A549 treated with RU486 at 1 μM for 4 hours (cell line): Measurements from ENCODE around the gene STARD3NL. TPM values are rescaled to one million over a fixed set of nuclear protein-coding genes. Genes with fewer than 3 reads are reported as not detected.

Source experiments
- total RNA-seq: library from RNA; stranded (reverse); fragments of 200-300 nt; extraction: Qiagen RNA extraction; gene quantifications from 5 replicates; pipeline ENCODE4 v1.2.3, GENCODE V29; 2022; ENCODE audit warnings: low read depth

The STARD3NL gene, protein sequence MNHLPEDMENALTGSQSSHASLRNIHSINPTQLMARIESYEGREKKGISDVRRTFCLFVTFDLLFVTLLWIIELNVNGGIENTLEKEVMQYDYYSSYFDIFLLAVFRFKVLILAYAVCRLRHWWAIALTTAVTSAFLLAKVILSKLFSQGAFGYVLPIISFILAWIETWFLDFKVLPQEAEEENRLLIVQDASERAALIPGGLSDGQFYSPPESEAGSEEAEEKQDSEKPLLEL
- total RNA-seq = 49.6 to 67.7 TPM (median 56.9 TPM) in 5 replicates

DNA sequence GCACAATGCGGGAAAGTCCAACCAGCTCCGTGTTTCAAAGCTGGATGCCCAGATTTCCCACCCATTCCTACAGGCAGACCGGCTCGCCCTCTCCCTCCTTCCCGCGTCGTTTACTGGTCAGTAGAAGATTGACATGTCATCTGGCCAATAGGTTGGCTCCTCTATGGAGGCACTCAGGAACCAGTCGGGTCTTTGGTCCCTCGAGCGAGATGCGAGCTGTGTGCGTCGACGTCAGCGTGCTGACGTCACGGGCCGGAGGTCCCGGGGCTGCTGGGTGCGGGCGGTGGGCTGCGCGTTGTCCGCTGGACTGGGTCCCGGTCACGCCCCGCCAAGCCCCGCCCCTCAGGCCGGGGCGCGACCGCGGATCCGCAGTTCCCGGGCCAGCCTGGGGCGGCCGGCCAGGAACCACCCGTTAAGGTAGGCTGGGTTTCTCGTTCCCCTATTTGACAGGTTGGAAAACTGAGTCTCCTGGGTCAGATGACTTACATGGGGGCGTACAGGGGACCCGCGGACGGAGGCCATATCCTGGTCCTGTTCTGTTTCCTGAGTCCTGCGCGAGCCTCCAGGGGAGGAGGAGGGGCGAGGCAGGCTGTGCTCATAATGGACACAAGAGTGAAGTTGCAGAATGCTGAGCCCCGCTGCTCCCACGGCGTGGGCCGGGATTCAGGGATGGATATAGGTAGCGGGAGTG is at the start of gene STARD3NL:
STARD3NL (plus strand) TSS at position 242 of the 691 bp plus-strand sequence. CDS start 29,260 bp downstream, outside the sequence.

DNA sequence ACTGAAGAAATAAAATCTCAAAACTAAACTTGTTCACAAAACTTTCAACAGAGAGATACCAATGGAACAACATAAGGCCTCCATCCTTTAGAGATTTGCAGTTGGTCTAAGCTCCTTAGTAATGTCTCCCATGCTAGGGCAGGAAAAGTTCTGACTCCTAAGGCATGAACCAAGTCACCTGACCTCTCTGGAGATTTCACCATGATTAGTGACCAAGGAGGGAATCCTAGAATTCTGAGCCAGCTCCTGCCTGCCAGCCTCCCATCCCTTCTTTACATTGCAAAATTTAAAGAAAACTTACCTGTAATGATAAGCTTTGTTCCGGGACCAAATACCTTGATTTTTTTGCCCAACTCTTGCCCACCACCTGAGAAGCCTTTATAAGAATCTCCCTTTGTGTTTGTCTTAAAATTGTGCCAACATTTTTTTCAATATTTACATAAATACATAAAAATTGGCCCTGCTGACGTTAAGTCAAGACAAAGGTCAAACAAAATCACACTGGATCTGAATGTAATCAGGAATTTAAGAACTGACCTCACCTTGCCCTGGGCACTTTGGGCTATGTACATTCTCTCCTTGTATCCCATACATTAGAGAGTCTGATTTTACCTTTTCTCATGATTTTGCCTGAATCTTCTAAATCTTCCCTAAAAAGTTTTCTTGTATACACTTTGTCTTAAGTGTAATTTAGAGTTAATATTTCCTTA is 95.4 kb downstream of the STARD3NL start, which contains the start of gene TARP:
TARP (minus strand) TSS at position 351 of the 710 bp plus-strand sequence.

